Activated naive CD8-positive, alpha-beta T cell (primary cell): ENCODE measurements around the gene PAK6.

Experiments
- H3K27ac Mint-ChIP-seq: one replicate; pipeline ENCODE4 v1.8.0; 2021; ENCODE audit warnings: mixed read lengths
- H3K27me3 Mint-ChIP-seq: one replicate; pipeline ENCODE4 v1.8.0; 2021; ENCODE audit warnings: mixed read lengths
- H3K36me3 Mint-ChIP-seq: one replicate; pipeline ENCODE4 v1.8.0; 2021; ENCODE audit warnings: mixed read lengths
- H3K4me1 Mint-ChIP-seq: one replicate; pipeline ENCODE4 v1.8.0; 2021; ENCODE audit warnings: low read depth, mixed read lengths
- H3K4me3 Mint-ChIP-seq: one replicate; pipeline ENCODE4 v1.8.0; 2021; ENCODE audit warnings: mild to moderate bottlenecking, mixed read lengths
- H3K9me3 Mint-ChIP-seq: one replicate; pipeline ENCODE4 v1.8.0; 2021; ENCODE audit warnings: low read depth, mixed read lengths

Gene PAK6

DNA sequence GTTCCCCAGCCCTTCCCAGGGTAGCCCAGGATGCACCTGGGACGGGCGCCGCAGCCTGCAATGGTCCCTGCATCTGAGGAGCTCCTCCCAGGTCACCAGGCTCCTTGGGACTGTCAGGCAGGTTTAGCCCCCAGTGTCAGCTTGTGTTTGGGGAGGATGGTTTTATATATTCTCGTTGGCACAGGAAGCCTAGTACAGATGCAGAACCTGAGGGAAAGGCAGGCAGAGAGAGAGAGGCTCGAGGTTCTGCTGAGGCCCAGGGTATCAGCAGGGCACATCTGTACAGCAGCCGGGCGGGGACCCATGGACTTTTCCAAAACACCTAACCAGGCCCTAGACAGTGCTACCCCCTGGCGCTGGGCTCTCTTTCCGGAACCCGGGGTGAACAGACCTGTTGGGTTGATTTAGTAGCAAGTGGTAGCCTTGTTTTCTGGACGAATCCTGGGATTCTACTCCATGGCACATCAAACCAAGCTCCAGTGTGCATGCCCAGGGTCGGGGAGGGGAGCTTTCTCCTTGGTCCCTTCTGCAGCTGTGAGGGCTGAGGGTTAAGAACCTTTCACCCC lies 8.6 kb downstream of the PAK6 start:
- no peak overlapping the region for H3K4me3 Mint-ChIP-seq
- H3K9me3 Mint-ChIP-seq, result no peaks in the 10 kb centered on the region
- peaks cover 4% of the 10 kb centered on the region for H3K27me3 Mint-ChIP-seq
- peaks cover 2% of the 10 kb centered on the region for H3K4me1 Mint-ChIP-seq
- no peaks in the 10 kb centered on the region for H3K36me3 Mint-ChIP-seq
- H3K27ac Mint-ChIP-seq, result no peak overlapping the region

DNA sequence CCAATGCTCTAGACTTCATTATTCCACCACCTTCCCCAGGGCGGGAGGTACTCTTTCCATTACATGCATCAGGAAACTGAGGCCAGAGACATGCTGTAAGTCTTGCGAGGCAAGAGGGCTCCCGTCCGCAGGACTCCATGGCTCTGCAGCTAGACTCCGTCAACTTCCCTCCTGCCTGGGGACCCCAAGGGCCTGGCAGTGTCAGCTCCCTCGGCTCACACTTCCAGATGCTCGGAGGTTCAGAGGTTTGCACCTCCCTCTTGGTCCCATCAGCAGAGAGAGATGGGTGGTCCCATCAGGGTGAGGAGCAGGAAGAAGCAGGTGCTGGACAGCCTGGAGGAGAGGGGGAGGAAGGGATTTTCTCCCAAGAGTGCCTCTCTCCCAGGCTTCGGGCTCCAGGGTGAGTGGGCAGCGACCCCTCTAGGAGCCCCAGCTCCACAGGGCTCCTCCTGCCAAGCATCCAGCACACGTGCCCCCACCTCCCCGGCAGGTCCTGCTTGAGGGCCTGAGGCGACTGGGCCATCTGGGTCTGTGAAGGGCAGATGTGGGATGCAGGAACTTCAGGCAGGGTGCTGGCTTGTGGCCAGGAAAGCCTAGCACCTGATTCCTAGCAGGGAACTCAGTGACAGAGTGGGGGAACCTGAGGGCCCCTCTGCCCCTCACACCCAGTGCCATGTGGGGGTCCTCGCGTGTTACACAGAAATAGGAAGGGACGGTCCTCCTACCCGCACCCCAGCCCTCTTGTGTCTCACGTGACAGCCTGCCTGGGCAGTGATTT lies 9.3 kb downstream of the PAK6 start:
- Mint-ChIP-seq H3K4me3 (no peak overlapping the region), H3K27ac (no peak overlapping the region), H3K4me1 (peaks cover 4% of the 10 kb centered on the region), H3K9me3 (no peaks in the 10 kb centered on the region), H3K27me3 (peaks cover 4% of the 10 kb centered on the region), H3K36me3 (no peaks in the 10 kb centered on the region)

DNA sequence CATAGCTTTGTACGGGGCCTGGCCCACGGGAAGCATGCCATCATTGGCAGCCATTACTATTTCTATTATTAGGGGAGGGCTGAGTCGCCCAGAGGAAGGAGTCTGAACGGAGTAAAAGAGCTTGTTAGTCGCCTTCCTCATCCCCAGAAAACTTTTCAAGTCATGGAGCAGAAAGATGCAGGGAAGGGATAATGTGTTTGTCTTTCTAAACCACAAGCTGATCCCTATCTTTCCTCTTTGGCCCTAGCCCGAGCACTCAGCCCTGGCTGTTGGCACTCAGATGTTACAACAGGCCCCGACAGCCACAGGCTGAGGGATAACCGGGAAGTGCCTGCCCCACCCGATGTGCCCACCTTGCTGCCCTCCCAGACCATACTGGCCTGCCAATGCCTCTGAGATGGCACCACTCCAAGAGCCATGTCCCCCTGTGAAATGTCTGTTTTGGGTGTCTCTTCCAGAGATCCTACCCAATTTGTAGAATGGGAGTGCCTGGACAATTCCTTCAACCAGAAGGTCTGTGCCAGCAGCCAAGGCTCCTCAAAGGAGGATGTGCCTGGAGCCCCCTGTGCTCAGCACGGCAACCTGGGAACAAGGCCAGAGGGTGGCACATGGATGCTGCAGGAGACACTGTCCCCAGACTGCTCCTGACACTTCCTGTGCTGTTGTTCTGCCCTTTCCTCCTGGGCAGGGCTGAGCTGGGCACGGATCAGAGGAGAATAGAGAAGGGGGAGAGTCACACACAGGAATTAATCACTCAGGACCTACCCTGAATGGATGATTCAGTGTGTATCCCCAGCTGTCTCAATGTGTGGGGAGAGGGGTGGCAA lies 10.8 kb downstream of the PAK6 start:
- Mint-ChIP-seq H3K9me3 (no peaks in the 10 kb centered on the region), H3K27ac (no peak overlapping the region), H3K36me3 (no peaks in the 10 kb centered on the region), H3K27me3 (peaks cover 11% of the 10 kb centered on the region), H3K4me1 (peaks cover 7% of the 10 kb centered on the region), H3K4me3 (no peak overlapping the region)

DNA sequence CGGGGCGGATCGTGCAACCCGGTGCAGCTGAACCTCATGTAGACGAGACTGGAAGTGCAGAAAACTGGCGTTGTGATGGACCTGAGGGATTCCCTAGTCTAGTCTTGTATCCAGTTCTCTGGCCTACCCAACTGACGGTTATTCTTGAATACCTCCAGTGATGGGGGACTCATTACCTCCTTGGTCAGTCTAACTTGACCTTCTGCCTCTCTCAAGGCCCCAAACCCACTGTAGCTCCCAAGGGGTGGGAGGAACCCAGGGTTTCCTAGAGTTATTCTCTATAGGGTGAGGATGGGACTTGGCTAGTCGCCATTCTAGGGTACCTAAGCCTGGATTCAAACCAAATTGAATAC lies 11.4 kb downstream of the PAK6 start:
- H3K9me3 Mint-ChIP-seq, result no peaks in the 10 kb centered on the region
- no peak overlapping the region for H3K27ac Mint-ChIP-seq
- no peak overlapping the region for H3K4me3 Mint-ChIP-seq
- peaks cover 7% of the 10 kb centered on the region for H3K4me1 Mint-ChIP-seq
- peaks cover 11% of the 10 kb centered on the region for H3K27me3 Mint-ChIP-seq
- no peaks in the 10 kb centered on the region for H3K36me3 Mint-ChIP-seq

DNA sequence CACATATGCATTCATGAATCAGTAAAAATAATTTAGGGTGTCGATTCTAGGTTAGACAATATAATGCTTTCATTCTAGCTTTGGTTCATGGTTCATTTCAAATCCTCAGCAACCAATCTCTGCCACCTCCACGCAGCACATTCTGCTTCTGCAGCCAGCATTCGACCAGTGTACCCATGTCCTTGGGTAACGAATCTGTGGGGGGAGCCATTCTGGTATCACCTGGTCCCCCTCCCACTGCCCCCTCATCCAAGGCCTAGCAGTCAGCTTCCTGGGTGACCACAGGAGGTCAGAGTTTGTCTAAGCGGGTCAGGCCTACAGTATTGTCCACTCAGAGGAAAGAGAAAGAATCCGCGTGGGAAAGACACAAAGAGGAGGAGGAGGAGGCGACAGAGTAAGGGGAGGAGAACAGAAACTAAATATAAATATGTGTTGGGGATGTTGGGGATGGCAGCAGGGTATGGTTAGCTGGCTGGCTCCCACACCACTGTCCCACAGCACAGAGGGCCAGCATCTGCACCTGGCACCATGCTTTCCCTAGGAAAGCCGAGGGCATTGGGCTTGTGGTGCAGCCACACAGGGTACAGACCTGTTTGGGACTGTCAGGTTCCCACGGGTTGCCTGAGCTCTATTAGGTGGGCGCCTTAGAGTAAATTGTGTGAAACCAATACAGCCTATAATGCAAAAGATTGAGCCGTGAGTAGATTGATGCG lies 12.1 kb downstream of the PAK6 start:
- Mint-ChIP-seq H3K4me1 (peaks cover 7% of the 10 kb centered on the region), H3K4me3 (peak overlapping the region; percentile 60), H3K27me3 (peaks cover 11% of the 10 kb centered on the region), H3K27ac (no peak overlapping the region), H3K36me3 (no peaks in the 10 kb centered on the region), H3K9me3 (no peaks in the 10 kb centered on the region)

DNA sequence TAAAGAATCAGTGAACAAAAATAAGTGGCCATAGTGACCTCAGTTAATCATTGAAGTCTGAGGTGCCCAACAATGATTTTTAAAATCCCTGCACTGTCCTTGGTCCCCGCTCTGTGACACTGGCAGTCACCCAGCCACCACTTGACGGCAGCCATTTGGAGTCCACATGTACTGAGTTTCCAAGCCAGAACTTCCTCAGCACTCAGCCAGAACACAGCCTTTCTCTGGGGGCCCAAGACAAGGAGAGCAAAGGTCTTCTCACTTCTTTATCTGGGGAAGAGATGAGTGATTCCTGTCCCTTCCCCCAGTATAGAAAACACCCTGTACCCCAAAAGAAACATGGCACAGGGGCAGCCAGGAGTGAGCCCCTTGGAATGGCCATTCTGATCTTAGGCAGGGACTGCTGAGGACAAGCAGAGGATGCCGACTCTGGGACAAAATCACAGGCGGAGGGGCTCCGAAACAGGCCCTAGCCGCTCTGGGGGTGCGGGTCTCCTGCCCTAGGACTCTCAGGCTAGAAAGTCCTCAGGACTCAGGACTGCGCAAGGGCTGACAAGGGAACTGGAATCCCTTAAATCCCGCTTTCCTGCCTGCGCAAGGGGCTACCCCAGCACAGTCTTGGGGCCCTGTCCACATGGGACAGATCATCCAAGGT lies 12.8 kb downstream of the PAK6 start:
- Mint-ChIP-seq H3K27me3 (peaks cover 11% of the 10 kb centered on the region), H3K36me3 (no peaks in the 10 kb centered on the region), H3K9me3 (no peaks in the 10 kb centered on the region), H3K4me1 (peaks cover 7% of the 10 kb centered on the region), H3K4me3 (peak overlapping the region; percentile 60), H3K27ac (no peak overlapping the region)

DNA sequence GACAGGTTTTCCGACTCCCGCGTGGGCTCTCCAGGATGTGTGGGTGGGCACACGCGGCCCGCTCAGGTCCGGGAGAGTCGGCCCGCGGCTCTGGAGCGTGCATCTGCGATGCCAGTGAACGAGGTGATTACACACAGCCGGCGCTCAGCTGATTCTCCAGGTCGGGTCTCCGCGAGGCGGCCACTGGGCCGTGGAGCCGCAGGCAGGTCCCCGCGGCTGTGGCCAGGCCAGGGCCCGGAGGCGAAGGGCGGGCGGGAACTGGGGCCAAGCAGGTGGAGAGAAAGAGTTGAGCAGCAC lies 13.2 kb downstream of the PAK6 start:
- peaks cover 11% of the 10 kb centered on the region for H3K27me3 Mint-ChIP-seq

DNA sequence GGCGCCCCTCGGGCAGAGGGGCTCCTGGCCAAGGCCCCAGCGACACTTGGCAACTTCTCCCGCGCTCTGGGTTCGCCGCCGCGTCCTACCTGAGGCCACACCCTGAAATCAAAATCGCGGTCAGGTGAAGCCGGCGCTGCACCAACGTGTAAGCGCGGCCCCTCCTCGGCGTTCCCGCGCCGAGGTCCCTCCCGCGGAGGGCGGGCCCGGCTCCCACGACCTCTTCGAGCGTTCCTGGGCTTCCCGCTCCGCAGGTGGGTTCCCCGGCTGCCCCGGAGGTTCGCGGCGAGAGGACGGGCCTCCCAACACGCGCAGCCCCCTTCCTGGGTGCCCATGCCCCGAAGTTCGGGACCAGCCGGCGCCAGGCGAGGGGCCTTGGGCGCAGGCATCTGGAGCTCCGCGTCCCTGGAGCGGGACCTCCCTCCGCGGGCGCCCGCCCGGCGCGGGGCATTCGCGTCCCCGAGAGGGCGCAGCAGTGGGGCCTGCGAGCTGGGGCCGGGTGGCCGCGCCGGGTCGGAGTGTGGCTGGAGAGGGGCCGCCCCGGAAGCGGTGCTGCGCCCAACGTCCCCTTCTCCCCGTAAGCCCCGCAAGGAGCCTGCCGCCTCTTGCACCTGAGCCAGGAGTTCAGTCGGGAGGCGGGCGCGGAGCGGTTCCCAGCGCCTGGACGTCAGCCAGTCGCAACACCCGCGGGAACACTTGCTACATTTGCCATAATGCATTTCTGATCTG lies 13.7 kb downstream of the PAK6 start:
- no peak overlapping the region for H3K27ac Mint-ChIP-seq
- peak overlapping the region; percentile 78 for H3K4me3 Mint-ChIP-seq
- H3K9me3 Mint-ChIP-seq, result no peaks in the 10 kb centered on the region
- peaks cover 7% of the 10 kb centered on the region for H3K4me1 Mint-ChIP-seq
- peaks cover 11% of the 10 kb centered on the region for H3K27me3 Mint-ChIP-seq
- H3K36me3 Mint-ChIP-seq, result no peaks in the 10 kb centered on the region

More for the DNA sequence above, 13.2 kb downstream of the PAK6 start:
- H3K4me1 Mint-ChIP-seq, result peaks cover 7% of the 10 kb centered on the region
- H3K9me3 Mint-ChIP-seq, result no peaks in the 10 kb centered on the region
- no peak overlapping the region for H3K27ac Mint-ChIP-seq
- no peaks in the 10 kb centered on the region for H3K36me3 Mint-ChIP-seq
- H3K4me3 Mint-ChIP-seq, result peak overlapping the region; percentile 60

DNA sequence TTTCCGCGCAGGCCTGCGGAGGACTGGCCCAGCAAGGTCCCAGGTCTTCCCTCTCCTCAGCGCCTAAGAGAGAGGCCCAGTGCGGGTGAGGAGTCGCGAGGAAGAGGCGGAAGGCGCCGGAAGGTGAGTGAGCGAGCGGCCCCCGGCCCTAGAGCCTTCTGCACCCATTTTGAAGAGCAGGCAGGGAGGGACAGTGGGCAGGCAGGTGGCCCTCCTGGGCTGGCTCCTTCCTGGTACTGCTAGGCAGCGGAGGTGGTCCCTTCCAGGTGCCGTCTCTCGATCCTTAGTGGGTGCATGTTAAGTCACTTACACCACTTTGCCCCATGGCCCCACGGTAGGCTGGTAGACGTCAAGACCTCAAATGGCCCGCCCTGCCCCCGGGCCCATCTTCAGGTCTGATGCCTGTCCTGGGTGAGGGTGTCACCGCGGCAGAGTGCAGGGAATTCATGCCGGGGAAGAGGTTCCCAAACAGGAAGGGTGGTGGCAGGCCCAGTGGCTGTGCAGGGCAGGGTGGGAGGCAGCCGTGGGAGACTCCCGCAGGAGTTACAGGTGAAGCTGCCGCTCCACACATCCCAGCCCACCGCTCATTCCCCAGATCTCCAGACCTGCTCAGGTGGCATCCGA lies 14.4 kb downstream of the PAK6 start:
- H3K27me3 Mint-ChIP-seq, result peaks cover 11% of the 10 kb centered on the region
- peaks cover 7% of the 10 kb centered on the region for H3K4me1 Mint-ChIP-seq
- H3K9me3 Mint-ChIP-seq, result no peaks in the 10 kb centered on the region
- H3K27ac Mint-ChIP-seq, result no peak overlapping the region
- H3K4me3 Mint-ChIP-seq, result peak overlapping the region; percentile 78
- no peaks in the 10 kb centered on the region for H3K36me3 Mint-ChIP-seq

DNA sequence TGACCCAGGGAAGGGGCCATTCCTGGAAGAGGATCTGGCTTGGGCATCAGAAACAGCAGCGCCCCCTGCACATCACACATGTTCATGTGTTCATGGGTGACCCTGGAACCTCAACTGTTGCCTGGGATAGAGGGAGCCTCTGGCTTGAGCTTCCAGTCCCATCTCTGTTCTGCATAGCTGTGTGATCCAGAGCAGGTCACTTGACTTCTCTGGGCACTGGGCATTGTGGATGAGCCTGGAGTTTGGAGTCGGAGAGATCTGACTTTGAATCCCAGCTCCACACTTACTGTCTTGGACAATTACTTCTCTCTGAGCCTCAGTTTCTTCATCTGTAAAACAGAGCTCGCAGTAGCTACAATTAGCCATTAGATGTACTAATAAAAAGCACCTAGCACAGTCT lies 15.6 kb downstream of the PAK6 start:
- Mint-ChIP-seq H3K9me3 (no peaks in the 10 kb centered on the region), H3K36me3 (no peaks in the 10 kb centered on the region), H3K27ac (no peak overlapping the region), H3K27me3 (peaks cover 11% of the 10 kb centered on the region), H3K4me1 (peaks cover 7% of the 10 kb centered on the region), H3K4me3 (no peak overlapping the region)

DNA sequence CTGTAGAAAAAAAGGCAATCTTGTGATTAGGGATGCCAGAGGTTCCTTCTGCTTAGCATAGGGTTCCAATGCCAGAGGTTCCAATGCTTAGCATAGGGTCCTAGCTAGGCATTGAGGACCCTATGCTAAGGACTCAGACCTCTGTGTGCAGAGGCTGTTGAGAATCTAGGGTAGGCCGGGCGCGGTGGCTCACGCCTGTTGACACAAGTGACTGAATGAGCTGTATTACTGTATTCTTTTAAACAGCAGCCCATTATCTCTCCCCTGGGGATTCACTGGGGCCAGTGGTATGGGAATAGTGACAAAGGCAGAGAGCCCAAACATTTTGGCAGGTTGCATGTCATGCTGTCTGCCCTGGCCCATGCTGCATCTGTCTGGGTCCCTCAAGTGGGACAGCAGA lies 16.2 kb downstream of the PAK6 start:
- no peak overlapping the region for H3K4me3 Mint-ChIP-seq
- peaks cover 11% of the 10 kb centered on the region for H3K27me3 Mint-ChIP-seq
- no peaks in the 10 kb centered on the region for H3K9me3 Mint-ChIP-seq
- peaks cover 7% of the 10 kb centered on the region for H3K4me1 Mint-ChIP-seq
- H3K27ac Mint-ChIP-seq, result no peak overlapping the region
- no peaks in the 10 kb centered on the region for H3K36me3 Mint-ChIP-seq

DNA sequence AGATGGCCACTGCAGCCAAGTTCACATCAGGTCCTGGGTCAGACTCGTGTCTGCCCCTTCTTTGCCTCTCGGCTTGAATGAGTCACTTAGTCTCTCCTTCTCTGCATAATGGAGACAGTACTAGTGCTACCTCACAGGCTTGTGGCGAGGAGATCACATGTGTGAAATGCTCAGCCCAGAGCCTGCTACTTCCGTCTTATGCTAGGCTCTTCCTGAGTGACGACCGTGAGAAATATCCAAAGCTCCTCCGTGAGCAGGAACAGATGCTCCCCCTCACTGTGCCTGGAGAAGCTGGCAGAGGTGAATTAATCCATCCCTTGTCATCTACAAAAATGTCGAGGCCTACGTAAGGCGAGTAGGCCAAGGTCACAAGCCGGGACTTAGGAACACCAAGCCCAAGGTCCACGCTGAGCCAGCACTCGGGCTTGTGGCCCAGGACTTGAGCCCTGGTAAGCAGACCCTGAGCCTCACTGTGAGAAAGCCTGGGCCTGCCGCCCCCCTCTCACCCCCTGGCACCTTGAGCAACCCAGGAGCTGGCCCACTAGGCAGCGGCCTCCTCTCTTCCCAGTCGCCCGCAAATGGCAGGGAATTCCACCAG lies 17.9 kb downstream of the PAK6 start:
- Mint-ChIP-seq H3K36me3 (no peaks in the 10 kb centered on the region), H3K27ac (no peak overlapping the region), H3K27me3 (peaks cover 7% of the 10 kb centered on the region), H3K4me3 (no peak overlapping the region), H3K4me1 (peaks cover 5% of the 10 kb centered on the region), H3K9me3 (no peaks in the 10 kb centered on the region)

DNA sequence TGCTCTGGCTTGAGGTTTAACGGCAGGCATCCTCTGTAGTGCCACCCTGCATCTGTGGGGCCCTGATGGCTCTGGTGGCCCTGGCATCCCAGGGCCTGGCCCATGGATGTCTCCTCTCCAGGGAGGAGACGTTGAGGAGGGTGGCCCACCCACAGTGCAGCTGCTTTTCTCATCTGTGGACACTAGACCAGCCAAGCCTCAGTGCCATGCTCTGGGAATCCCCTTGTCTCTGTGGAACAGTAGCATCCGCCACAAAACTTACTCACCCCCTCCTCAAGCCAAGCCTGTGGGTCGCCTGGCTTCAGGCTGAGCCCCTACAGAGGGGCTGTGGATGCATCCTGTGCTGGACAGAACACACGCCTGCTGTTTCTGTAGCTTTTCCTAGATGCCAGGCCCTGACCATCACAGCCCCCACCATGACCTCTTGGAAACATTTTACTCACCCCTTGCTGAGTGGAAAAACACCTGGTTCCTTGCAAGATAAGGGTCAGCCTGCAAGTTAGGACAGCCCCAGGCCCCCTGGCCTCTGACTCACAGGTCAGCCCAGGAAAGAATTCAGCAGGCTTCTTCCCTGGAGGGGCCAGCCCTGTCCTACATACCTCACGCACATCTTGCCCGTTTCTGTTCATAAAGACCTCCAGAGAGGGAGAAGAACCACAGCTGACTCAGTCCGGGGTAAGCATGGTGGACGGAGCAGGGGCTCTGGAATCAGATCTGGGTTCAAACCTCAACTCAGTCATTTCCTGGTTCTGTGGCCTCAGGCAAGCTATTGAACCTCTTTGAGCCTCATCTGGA lies 19.0 kb downstream of the PAK6 start:
- no peak overlapping the region for H3K27ac Mint-ChIP-seq
- no peaks in the 10 kb centered on the region for H3K9me3 Mint-ChIP-seq
- peaks cover 7% of the 10 kb centered on the region for H3K27me3 Mint-ChIP-seq
- peaks cover 5% of the 10 kb centered on the region for H3K4me1 Mint-ChIP-seq
- H3K36me3 Mint-ChIP-seq, result no peaks in the 10 kb centered on the region
- H3K4me3 Mint-ChIP-seq, result no peak overlapping the region
